Measurements from ENCODE around the gene PTMA.
A peak's percentile ranks its signal among the peaks of the same experiment; 100 is the strongest.

The PTMA gene

GRCh38 chr2:231677632-231678104 lies 30.7 kb upstream of the PTMA start:
- DNase-seq: peak; percentile 73

GRCh38 chr2:231679908-231680284 lies 28.4 kb upstream of the PTMA start:
- DNase-seq: no peak

- DNase-seq: no peak
These were observed 27.9 kb upstream of the PTMA start for GRCh38 chr2:231680285-231680991.

- DNase-seq: no peak
These were observed 27.1 kb upstream of the PTMA start for GRCh38 chr2:231680992-231681852.

GRCh38 chr2:231682603-231683291 lies 25.6 kb upstream of the PTMA start:
- DNase-seq: no peak

GRCh38 chr2:231683292-231684235 lies 24.8 kb upstream of the PTMA start:
- DNase-seq: no peak

GRCh38 chr2:231684314-231685223 lies 23.8 kb upstream of the PTMA start:
- DNase-seq: no peak

GRCh38 chr2:231685349-231686191 lies 22.8 kb upstream of the PTMA start:
- DNase-seq: no peak

- DNase-seq: no peak
These were observed 21.9 kb upstream of the PTMA start for GRCh38 chr2:231686192-231687100.

- DNase-seq: peak; percentile 51
These were observed 21.0 kb upstream of the PTMA start for GRCh38 chr2:231687133-231687852.

- DNase-seq: no peak
These were observed 20.4 kb upstream of the PTMA start for GRCh38 chr2:231687961-231688360.

GRCh38 chr2:231688719-231689118 lies 19.6 kb upstream of the PTMA start:
- no peak for DNase-seq

- no peak for DNase-seq
These were observed 19.0 kb upstream of the PTMA start for GRCh38 chr2:231689124-231689893.

GRCh38 chr2:231691251-231691772 lies 17.0 kb upstream of the PTMA start:
- DNase-seq: no peak

- no peak for DNase-seq
These were observed 15.5 kb upstream of the PTMA start for GRCh38 chr2:231692847-231693246.

- DNase-seq: no peak
These were observed 14.4 kb upstream of the PTMA start for GRCh38 chr2:231693956-231694355.

GRCh38 chr2:231696004-231696367 lies 12.3 kb upstream of the PTMA start:
- no peak for DNase-seq

Data from activated effector memory CD4-positive, alpha-beta T cell treated with Interleukin-2 at 50 U/mL for 16 hours (primary cell).